DND-41 (cell line): Measurements from ENCODE around the gene SEC31B.

Experiments
- ATAC-seq: fragments of 200-7000 bp; cut with Tn5 transposase; 3 replicates; pipeline ENCODE4 v1.9.1; 2021; ENCODE audit warnings: low read depth; ENCODE audit not compliant: insufficient read depth
- DNase-seq: peaks from one replicate; pipeline ENCODE4 v3.0.0-alpha.2; 2020
- H2AFZ ChIP-seq: 2 replicates; pipeline ENCODE4 v1.6.0; 2012; ENCODE audit warnings: low read depth, low read length
- H3K27ac ChIP-seq: 2 replicates; pipeline ENCODE4 v1.5.1; 2012; ENCODE audit warnings: low read length, inconsistent platforms
- H3K27me3 ChIP-seq: fragments of 200-600 bp; sonication (generic); 2 replicates; pipeline ENCODE4 v1.6.0; 2012; ENCODE audit warnings: low read length, mild to moderate bottlenecking, inconsistent platforms; ENCODE audit not compliant: insufficient read depth, poor library complexity
- H3K36me3 ChIP-seq: 2 replicates; pipeline ENCODE4 v1.5.1; 2012; ENCODE audit warnings: low read length, inconsistent platforms; ENCODE audit not compliant: insufficient read depth
- H3K4me1 ChIP-seq: 2 replicates; pipeline ENCODE4 v1.5.1; 2012; ENCODE audit warnings: mild to moderate bottlenecking, low read length; ENCODE audit not compliant: insufficient read depth
- H3K4me2 ChIP-seq: 2 replicates; pipeline ENCODE4 v1.6.0; 2012; ENCODE audit warnings: mild to moderate bottlenecking, moderate library complexity, low read length, inconsistent platforms; ENCODE audit not compliant: insufficient read depth
- H3K4me3 ChIP-seq, 2 experiments: fragments of 200-600 bp in 1 of 2; shearing (Covaris generic) in 1 of 2; 2 replicates each; pipeline ENCODE4 v1.5.1; 2012 to 2016; ENCODE audit warnings: inconsistent platforms in 2 of 2, low read length in 2 of 2, mild to moderate bottlenecking in 2 of 2, low read depth in 1 of 2, moderate library complexity in 1 of 2
- H3K79me2 ChIP-seq: 2 replicates; pipeline ENCODE4 v1.6.0; 2012; ENCODE audit warnings: low read length, inconsistent platforms; ENCODE audit not compliant: insufficient read depth
- H3K9ac ChIP-seq: 2 replicates; pipeline ENCODE4 v1.6.0; 2012; ENCODE audit warnings: low read depth, mild to moderate bottlenecking, inconsistent platforms, low read length, moderate library complexity
- H3K9me3 ChIP-seq: 2 replicates; pipeline ENCODE4 v1.5.1; 2012; ENCODE audit warnings: low read length, moderate library complexity, mild to moderate bottlenecking, inconsistent platforms; ENCODE audit not compliant: insufficient read depth, severe bottlenecking
- H4K20me1 ChIP-seq: 2 replicates; pipeline ENCODE4 v1.6.0; 2012; ENCODE audit warnings: low read length; ENCODE audit not compliant: insufficient read depth
- EZH2 ChIP-seq: IDR thresholded peaks from 3 replicates; pipeline ENCODE4 v1.6.1; 2012; ENCODE audit warnings: borderline replicate concordance, low read depth, mild to moderate bottlenecking, moderate library complexity, low read length, inconsistent platforms; ENCODE audit not compliant: severe bottlenecking
- TF ChIP-seq, protein P1 (sequence below): IDR thresholded peaks from 2 replicates; pipeline ENCODE4 v1.5.1; 2012; ENCODE audit warnings: borderline replicate concordance, low read length, moderate library complexity, mild to moderate bottlenecking; ENCODE audit not compliant: poor library complexity, severe bottlenecking; ENCODE audit errors: extremely low read depth

Gene SEC31B

DNA sequence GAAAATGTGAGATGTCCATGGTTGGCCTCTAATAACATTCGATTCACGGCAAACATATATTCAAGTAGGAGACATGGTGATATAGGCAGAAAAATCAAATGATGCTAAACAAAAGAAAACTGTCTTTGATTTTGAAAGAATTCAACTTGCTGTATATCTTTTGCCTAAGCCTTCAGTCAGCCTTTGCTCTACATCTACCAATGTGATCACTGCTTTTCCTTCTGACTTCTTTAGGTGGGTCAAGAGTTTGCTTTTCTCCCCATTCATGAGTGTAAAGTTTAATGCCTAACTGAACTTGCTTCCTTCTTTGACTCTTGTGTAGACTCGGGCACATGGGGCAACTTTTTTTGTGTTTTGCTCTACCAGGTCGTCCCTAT is 15.7 kb upstream of the SEC31B start:
- H3K4me1 ChIP-seq = peaks cover 57% of the 10 kb centered on the region
- peak overlapping the region; percentile 57 for H3K4me2 ChIP-seq
- no peaks in the 10 kb centered on the region for H3K9me3 ChIP-seq
- H3K9ac ChIP-seq = peak overlapping the region; percentile 76
- H3K27me3 ChIP-seq = no peaks in the 10 kb centered on the region
- DNase-seq (no peak), ATAC-seq (peak; percentile 39)
- H3K79me2 ChIP-seq = peaks cover 44% of the 10 kb centered on the region
- peak overlapping the region; percentile 90 to 93; a peak in 3 of 4 replicates for H3K4me3 ChIP-seq
- peak overlapping the region; percentile 90 for H3K27ac ChIP-seq
- H2AFZ ChIP-seq = peak overlapping the region; percentile 76
- H4K20me1 ChIP-seq = peaks cover 28% of the 10 kb centered on the region
- TF ChIP-seq, protein P1, sequence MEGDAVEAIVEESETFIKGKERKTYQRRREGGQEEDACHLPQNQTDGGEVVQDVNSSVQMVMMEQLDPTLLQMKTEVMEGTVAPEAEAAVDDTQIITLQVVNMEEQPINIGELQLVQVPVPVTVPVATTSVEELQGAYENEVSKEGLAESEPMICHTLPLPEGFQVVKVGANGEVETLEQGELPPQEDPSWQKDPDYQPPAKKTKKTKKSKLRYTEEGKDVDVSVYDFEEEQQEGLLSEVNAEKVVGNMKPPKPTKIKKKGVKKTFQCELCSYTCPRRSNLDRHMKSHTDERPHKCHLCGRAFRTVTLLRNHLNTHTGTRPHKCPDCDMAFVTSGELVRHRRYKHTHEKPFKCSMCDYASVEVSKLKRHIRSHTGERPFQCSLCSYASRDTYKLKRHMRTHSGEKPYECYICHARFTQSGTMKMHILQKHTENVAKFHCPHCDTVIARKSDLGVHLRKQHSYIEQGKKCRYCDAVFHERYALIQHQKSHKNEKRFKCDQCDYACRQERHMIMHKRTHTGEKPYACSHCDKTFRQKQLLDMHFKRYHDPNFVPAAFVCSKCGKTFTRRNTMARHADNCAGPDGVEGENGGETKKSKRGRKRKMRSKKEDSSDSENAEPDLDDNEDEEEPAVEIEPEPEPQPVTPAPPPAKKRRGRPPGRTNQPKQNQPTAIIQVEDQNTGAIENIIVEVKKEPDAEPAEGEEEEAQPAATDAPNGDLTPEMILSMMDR = no peak
- no peak for TF ChIP-seq EZH2
- H3K36me3 ChIP-seq = peaks cover 32% of the 10 kb centered on the region

DNA sequence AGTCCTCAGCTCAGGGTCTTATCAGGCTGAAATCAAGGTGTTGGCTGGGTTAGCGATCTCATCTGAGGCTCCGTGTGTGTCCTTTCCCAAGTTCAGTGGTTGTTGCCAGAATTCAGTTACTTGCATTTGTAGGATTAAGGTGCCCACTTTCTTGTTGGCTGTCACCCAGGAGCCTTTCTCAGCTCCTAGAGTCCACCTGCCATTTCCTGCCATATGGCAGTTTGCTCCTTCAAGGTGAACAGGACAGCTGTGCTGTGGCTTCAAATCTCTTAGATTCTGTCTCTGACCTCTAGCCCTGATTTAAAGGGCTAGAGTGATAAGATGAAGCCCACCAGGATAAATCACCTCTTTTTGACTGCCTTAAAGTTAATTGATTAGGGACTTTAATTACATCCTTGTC is 15.1 kb upstream of the SEC31B start:
- H3K27ac ChIP-seq = peak overlapping the region; percentile 90
- TF ChIP-seq EZH2 = no peak
- TF ChIP-seq, protein P1 = peak; percentile 5

DNA sequence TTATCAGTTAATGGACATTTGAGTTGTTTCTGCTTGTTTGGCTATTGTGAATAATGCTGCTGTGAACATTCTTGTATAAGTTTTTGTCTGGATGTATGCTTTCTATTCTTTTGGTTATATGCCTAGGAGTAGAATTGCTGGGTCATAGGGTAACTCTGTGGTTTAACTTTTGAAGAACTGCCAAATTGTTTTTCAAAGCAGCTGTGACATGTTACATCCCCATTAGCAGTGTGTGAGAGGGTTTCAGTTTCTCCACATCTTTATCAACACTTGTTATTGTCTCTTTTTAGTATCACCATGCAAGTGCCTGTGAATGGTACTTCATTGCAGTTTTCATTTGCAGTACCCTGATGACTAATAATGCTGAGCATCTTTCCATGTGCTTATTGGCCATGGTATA is 12.1 kb upstream of the SEC31B start:
- TF ChIP-seq, protein P1 = no peak
- no peak for TF ChIP-seq EZH2
- DNase-seq = no peak
- ATAC-seq = no peak

More for the DNA sequence above, 15.1 kb upstream of the SEC31B start:
- Histone ChIP-seq H3K79me2 (peaks cover 48% of the 10 kb centered on the region), H3K9me3 (no peaks in the 10 kb centered on the region), H3K27me3 (no peaks in the 10 kb centered on the region), H3K4me2 (peak overlapping the region; percentile 57; the same call in 1 of the 2 replicates), H2AFZ (peak overlapping the region; percentile 76), H4K20me1 (peaks cover 28% of the 10 kb centered on the region), H3K36me3 (peaks cover 28% of the 10 kb centered on the region), H3K9ac (peak overlapping the region; percentile 1; the same call in 1 of the 2 replicates), H3K4me1 (peaks cover 63% of the 10 kb centered on the region), H3K4me3 (no peak overlapping the region; a peak in 1 of 4 replicates)
- DNase-seq = peak; percentile 60
- ATAC-seq = peak; percentile 20; the same call in 2 of the 3 replicates

More for the DNA sequence above, 12.1 kb upstream of the SEC31B start:
- Histone ChIP-seq H3K4me3 (no peak overlapping the region), H3K4me2 (no peak overlapping the region), H4K20me1 (peaks cover 11% of the 10 kb centered on the region; the same call in 1 of the 2 replicates), H3K4me1 (peaks cover 62% of the 10 kb centered on the region), H3K36me3 (peaks cover 22% of the 10 kb centered on the region), H3K9me3 (no peaks in the 10 kb centered on the region), H3K27me3 (no peaks in the 10 kb centered on the region), H3K79me2 (peaks cover 49% of the 10 kb centered on the region), H2AFZ (no peak overlapping the region), H3K9ac (no peak overlapping the region), H3K27ac (no peak overlapping the region)
